ENCODE results near the gene SLC17A8. TPM values are rescaled to one million over a fixed set of nuclear protein-coding genes. Genes with fewer than 3 reads are reported as not detected.

Gene SLC17A8
- total RNA-seq, 1 donor from 2014 or later = not detected

DNA sequence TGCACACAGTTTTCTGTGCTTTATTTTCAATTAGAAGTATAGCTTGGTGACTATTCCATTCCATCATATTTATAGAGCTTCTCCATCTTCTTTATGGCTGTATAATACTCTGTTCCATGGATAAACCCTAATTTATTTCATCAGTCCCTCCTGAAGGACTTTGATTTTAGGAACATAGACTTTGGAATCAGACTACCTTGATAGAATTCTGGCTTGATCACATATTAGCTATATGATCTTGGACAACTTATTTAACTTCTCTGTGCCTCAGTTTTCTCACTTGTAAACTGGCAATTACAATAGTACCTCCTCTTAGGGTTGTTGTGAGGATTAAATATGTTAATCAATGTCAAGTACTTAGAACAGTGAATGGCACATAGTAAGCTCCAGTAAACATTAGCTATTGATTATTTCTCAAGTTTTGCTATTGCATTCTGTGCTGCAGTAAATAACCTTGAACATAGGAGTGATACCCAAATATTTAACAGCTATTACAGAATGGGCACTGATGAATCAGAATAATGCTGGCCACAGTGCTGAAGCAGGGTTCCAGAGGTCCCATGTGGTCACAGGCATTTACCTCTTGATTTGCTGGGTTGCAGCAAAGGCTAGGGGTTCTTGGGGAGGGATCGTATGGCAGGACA is 104.6 kb downstream of the SLC17A8 start:
- Histone ChIP-seq H3K27ac (ENCODE audit: low read depth, low read length) (no peak overlapping the region), H2AFZ (ENCODE audit: low read depth, low read length) (no peak overlapping the region), H4K20me1 (ENCODE audit: insufficient read depth, low read length) (no peaks in the 10 kb centered on the region), H3K4me3 (ENCODE audit: insufficient read depth, low read depth, low read length) (no peak overlapping the region), H3K79me2 (ENCODE audit: insufficient read depth, low read length) (no peaks in the 10 kb centered on the region), H3K27me3 (ENCODE audit: insufficient read depth, low read length) (no peaks in the 10 kb centered on the region), H3K36me3 (ENCODE audit: insufficient read depth, low read length) (no peaks in the 10 kb centered on the region), H3K9ac (ENCODE audit: low read length) (no peak overlapping the region), H3K4me1 (ENCODE audit: insufficient read depth, low read length) (no peaks in the 10 kb centered on the region), H3K9me3 (ENCODE audit: insufficient read depth, low read depth, low read length) (no peaks in the 10 kb centered on the region), H3K4me2 (ENCODE audit: low read length) (no peak overlapping the region)
- H3K27ac Mint-ChIP-seq (ENCODE audit: unreplicated experiment) = no peak overlapping the region
- no peak for DNase-seq (ENCODE audit: low read depth)
- H3K27me3 Mint-ChIP-seq (ENCODE audit: low read depth, unreplicated experiment) = no peaks in the 10 kb centered on the region
- TF ChIP-seq, protein P1, sequence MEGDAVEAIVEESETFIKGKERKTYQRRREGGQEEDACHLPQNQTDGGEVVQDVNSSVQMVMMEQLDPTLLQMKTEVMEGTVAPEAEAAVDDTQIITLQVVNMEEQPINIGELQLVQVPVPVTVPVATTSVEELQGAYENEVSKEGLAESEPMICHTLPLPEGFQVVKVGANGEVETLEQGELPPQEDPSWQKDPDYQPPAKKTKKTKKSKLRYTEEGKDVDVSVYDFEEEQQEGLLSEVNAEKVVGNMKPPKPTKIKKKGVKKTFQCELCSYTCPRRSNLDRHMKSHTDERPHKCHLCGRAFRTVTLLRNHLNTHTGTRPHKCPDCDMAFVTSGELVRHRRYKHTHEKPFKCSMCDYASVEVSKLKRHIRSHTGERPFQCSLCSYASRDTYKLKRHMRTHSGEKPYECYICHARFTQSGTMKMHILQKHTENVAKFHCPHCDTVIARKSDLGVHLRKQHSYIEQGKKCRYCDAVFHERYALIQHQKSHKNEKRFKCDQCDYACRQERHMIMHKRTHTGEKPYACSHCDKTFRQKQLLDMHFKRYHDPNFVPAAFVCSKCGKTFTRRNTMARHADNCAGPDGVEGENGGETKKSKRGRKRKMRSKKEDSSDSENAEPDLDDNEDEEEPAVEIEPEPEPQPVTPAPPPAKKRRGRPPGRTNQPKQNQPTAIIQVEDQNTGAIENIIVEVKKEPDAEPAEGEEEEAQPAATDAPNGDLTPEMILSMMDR (IDR thresholded peaks at IDR 0.05; ENCODE audit: insufficient read depth, low read depth, low read length) = no peak
- no peak for TF ChIP-seq EZH2 (IDR thresholded peaks at IDR 0.05; ENCODE audit: insufficient read depth, low read length)
- H3K4me1 Mint-ChIP-seq (ENCODE audit: low read depth, unreplicated experiment) = no peaks in the 10 kb centered on the region
- FAIRE-seq = no peak
- no peaks in the 10 kb centered on the region for H3K36me3 Mint-ChIP-seq (ENCODE audit: low read depth, unreplicated experiment)
- H3K4me3 Mint-ChIP-seq (ENCODE audit: unreplicated experiment) = no peak overlapping the region
- no peaks in the 10 kb centered on the region for H3K9me3 Mint-ChIP-seq (ENCODE audit: unreplicated experiment)

DNA sequence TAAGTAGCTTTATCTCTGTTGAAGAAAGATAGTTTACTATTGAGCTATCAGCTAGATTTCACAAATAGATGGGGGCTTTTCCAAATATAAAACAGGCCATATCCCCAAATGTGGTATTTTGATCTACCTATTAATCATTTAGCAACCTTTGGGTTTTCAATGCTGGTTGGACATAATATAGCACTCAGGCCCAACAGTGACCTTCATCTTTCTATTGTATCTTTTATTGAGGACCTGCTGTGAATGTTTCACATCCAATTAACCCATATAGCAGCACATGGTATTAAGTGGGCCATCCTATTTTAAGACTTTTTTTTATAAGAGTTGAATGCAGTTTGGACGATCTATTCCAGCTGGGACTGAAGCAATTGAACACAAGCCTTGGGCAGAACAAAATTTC is 106.8 kb downstream of the SLC17A8 start:
- no peak for DNase-seq (ENCODE audit: low read depth)
- no peak overlapping the region for H3K27ac ChIP-seq (ENCODE audit: low read depth, low read length)
- Mint-ChIP-seq H3K27ac (ENCODE audit: unreplicated experiment) (no peak overlapping the region), H3K4me3 (ENCODE audit: unreplicated experiment) (no peak overlapping the region), H3K27me3 (ENCODE audit: low read depth, unreplicated experiment) (no peaks in the 10 kb centered on the region), H3K4me1 (ENCODE audit: low read depth, unreplicated experiment) (no peaks in the 10 kb centered on the region), H3K36me3 (ENCODE audit: low read depth, unreplicated experiment) (no peaks in the 10 kb centered on the region), H3K9me3 (ENCODE audit: unreplicated experiment) (no peaks in the 10 kb centered on the region)
- no peak for TF ChIP-seq EZH2 (IDR thresholded peaks at IDR 0.05; ENCODE audit: insufficient read depth, low read length)
- TF ChIP-seq, protein P1 (IDR thresholded peaks at IDR 0.05; ENCODE audit: insufficient read depth, low read depth, low read length) = no peak
- no peaks in the 10 kb centered on the region for H3K9me3 ChIP-seq (ENCODE audit: insufficient read depth, low read depth, low read length)
- no peak overlapping the region for H3K9ac ChIP-seq (ENCODE audit: low read length)
- no peak for FAIRE-seq
- H3K4me2 ChIP-seq (ENCODE audit: low read length) = no peak overlapping the region
- no peaks in the 10 kb centered on the region for H4K20me1 ChIP-seq (ENCODE audit: insufficient read depth, low read length)
- no peaks in the 10 kb centered on the region for H3K79me2 ChIP-seq (ENCODE audit: insufficient read depth, low read length)
- H3K4me3 ChIP-seq (ENCODE audit: insufficient read depth, low read depth, low read length) = no peak overlapping the region
- H3K27me3 ChIP-seq (ENCODE audit: insufficient read depth, low read length) = no peaks in the 10 kb centered on the region
- no peak overlapping the region for H2AFZ ChIP-seq (ENCODE audit: low read depth, low read length)
- H3K4me1 ChIP-seq (ENCODE audit: insufficient read depth, low read length) = no peaks in the 10 kb centered on the region
- H3K36me3 ChIP-seq (ENCODE audit: insufficient read depth, low read length) = no peaks in the 10 kb centered on the region

DNA sequence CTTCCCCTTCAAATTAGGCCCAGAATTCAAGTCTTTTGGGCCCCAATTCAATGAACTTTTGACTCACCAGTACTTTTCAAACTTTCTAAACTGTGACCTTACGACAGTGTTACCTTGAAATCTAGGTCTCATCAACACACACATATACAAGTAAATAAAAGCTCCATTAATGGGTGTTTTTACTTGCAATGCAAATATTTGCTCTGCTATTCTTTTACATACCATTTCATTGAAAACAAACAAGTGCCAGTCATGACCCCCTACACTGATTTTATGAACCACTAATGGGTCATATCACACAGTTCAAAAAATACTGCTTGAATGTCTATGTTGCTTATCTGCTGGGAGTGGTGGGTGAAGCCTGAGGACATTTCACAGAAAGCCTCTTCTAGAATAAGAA is 107.7 kb downstream of the SLC17A8 start:
- H4K20me1 ChIP-seq (ENCODE audit: insufficient read depth, low read length) = no peaks in the 10 kb centered on the region
- H3K27ac ChIP-seq (ENCODE audit: low read depth, low read length) = no peak overlapping the region
- Mint-ChIP-seq H3K27me3 (ENCODE audit: low read depth, unreplicated experiment) (no peaks in the 10 kb centered on the region), H3K9me3 (ENCODE audit: unreplicated experiment) (no peaks in the 10 kb centered on the region), H3K36me3 (ENCODE audit: low read depth, unreplicated experiment) (no peaks in the 10 kb centered on the region), H3K27ac (ENCODE audit: unreplicated experiment) (no peak overlapping the region), H3K4me1 (ENCODE audit: low read depth, unreplicated experiment) (no peaks in the 10 kb centered on the region), H3K4me3 (ENCODE audit: unreplicated experiment) (no peak overlapping the region)
- no peak overlapping the region for H3K4me2 ChIP-seq (ENCODE audit: low read length)
- no peaks in the 10 kb centered on the region for H3K4me1 ChIP-seq (ENCODE audit: insufficient read depth, low read length)
- H3K36me3 ChIP-seq (ENCODE audit: insufficient read depth, low read length) = no peaks in the 10 kb centered on the region
- H3K9me3 ChIP-seq (ENCODE audit: insufficient read depth, low read depth, low read length) = no peaks in the 10 kb centered on the region
- TF ChIP-seq, protein P1 (IDR thresholded peaks at IDR 0.05; ENCODE audit: insufficient read depth, low read depth, low read length) = no peak
- no peak for TF ChIP-seq EZH2 (IDR thresholded peaks at IDR 0.05; ENCODE audit: insufficient read depth, low read length)
- H3K9ac ChIP-seq (ENCODE audit: low read length) = no peak overlapping the region
- H2AFZ ChIP-seq (ENCODE audit: low read depth, low read length) = no peak overlapping the region
- H3K27me3 ChIP-seq (ENCODE audit: insufficient read depth, low read length) = no peaks in the 10 kb centered on the region
- no peaks in the 10 kb centered on the region for H3K79me2 ChIP-seq (ENCODE audit: insufficient read depth, low read length)
- FAIRE-seq (no peak), DNase-seq (ENCODE audit: low read depth) (no peak)
- H3K4me3 ChIP-seq (ENCODE audit: insufficient read depth, low read depth, low read length) = no peak overlapping the region

Measured in astrocyte (in vitro differentiated cells and primary cell).